Naive thymus-derived CD8-positive, alpha-beta T cell (primary cell): ENCODE measurements around the gene VPS29. TPM values are rescaled to one million over a fixed set of nuclear protein-coding genes. Genes with fewer than 3 reads are reported as not detected.
"Not testable (repeated sequence)": the region's sequence is repeated elsewhere in the genome, so short reads cannot be mapped to it uniquely, and the experiment has no call there.

ENCODE experiments used
- ATAC-seq, 2 donors: fragments of 150-1000 bp; cut with Tn5 transposase in 1 of 2; sonication (Bioruptor Pico), chemical (Tn5 transposase) in 1 of 2; 1 replicate in 1 of 2; 2 replicates in 1 of 2; pipeline ENCODE4 v1.10.0; 2021; ENCODE audit warnings: mild to moderate bottlenecking in 2 of 2, moderate library complexity in 2 of 2
- POLR2A ChIA-PET: fragments of 350-600 bp; sonication (Branson Sonifier 250); formaldehyde crosslinking; loops from one replicate; lab custom pipeline; 2021; ENCODE audit warnings: antibody characterized with exemption; lab: Charles Lee
- DNase-seq, 10 donors: peaks; one replicate each; pipeline versions ENCODE4 v3.0.0 to v3.0.0-alpha.2; 2020 to 2022
- H3K27ac Mint-ChIP-seq, 10 donors: one replicate each; pipeline ENCODE4 v1.8.0; 2020 to 2022; ENCODE audit warnings: mild to moderate bottlenecking in 10 of 10, mixed read lengths in 10 of 10, moderate library complexity in 4 of 10, inconsistent platforms in 1 of 10
- H3K27me3 Mint-ChIP-seq, 5 donors: one replicate each; pipeline ENCODE4 v1.8.0; 2021 to 2022; ENCODE audit warnings: mixed read lengths in 5 of 5
- H3K36me3 Mint-ChIP-seq, 3 donors: one replicate each; pipeline ENCODE4 v1.8.0; 2020 to 2022; ENCODE audit warnings: mixed read lengths in 3 of 3, mild to moderate bottlenecking in 2 of 3, inconsistent platforms in 1 of 3
- H3K4me1 Mint-ChIP-seq, 4 donors: one replicate each; pipeline ENCODE4 v1.8.0; 2021 to 2022; ENCODE audit warnings: mixed read lengths in 4 of 4
- H3K4me3 Mint-ChIP-seq, 10 donors: one replicate each; pipeline ENCODE4 v1.8.0; 2020 to 2022; ENCODE audit warnings: mild to moderate bottlenecking in 10 of 10, mixed read lengths in 10 of 10, moderate library complexity in 6 of 10, inconsistent platforms in 1 of 10
- H3K9me3 Mint-ChIP-seq, 9 donors: one replicate each; pipeline ENCODE4 v1.8.0; 2020 to 2022; ENCODE audit warnings: mixed read lengths in 9 of 9, mild to moderate bottlenecking in 3 of 9, inconsistent platforms in 1 of 9, moderate library complexity in 1 of 9
- polyA plus RNA-seq, 3 donors: library from polyadenylated mRNA; unstranded; fragments of 300-500 nt; fragmentation: Illumina TruSeq; gene quantifications; one replicate each; pipeline ENCODE4 v1.2.3, GENCODE V29; 2021
- total RNA-seq, 8 experiments: library from RNA in 2 of 8; stranded (reverse) in 2 of 8; gene quantifications; one replicate each; pipeline ENCODE4 v1.2.3 and lab custom pipeline; 2021 to 2026

VPS29 gene
- total and polyA plus RNA-seq, 5 experiments from 2014 or later = 126 to 167 (median 130) TPM

- H3K4me1 Mint-ChIP-seq, ATAC-seq, H3K27me3 Mint-ChIP-seq, POLR2A ChIA-PET, H3K27ac Mint-ChIP-seq, DNase-seq, H3K9me3 Mint-ChIP-seq, H3K4me3 Mint-ChIP-seq, H3K36me3 Mint-ChIP-seq: not testable (repeated sequence)
These were observed 16.1 kb upstream of the VPS29 start for GRCh38 chr12:110518014-110518413.

DNA sequence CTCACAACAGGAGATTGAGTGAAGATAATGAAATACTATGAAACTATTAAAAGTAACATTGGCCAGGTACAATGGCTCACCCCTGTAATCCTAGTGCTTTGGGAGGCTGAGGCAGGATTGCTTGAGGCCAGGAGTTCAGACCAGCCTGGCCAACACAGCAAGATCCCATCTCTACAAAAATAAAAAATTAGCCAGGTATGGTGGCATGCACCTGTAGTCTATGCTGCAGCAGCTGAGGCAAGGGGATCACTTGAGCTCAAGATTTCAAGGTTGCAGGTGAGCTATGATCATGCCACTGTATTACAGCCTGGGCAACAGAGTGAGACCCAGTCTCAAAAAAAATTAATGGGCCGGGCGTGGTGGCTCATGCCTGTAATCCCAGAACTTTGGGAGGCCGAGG, 15.1 kb upstream of the VPS29 start:
- Mint-ChIP-seq H3K27me3 (no peaks in the 10 kb centered on the region), H3K36me3 (no peaks in the 10 kb centered on the region), H3K4me1 (peaks cover 0 to 2% (median 0%) of the 10 kb centered on the region in 4 donors), H3K4me3 (no peak overlapping the region), H3K27ac (no peak overlapping the region), H3K9me3 (no peaks in the 10 kb centered on the region)
- ATAC-seq (no peak), DNase-seq (no peak)
- POLR2A ChIA-PET = no interaction called here

GRCh38 chr12:110514363-110514762, 12.5 kb upstream of the VPS29 start:
- Mint-ChIP-seq H3K36me3 (no peaks in the 10 kb centered on the region), H3K9me3 (no peaks in the 10 kb centered on the region), H3K4me3 (no peak overlapping the region), H3K27ac (peak overlapping the region in 1 of 10 donors; percentile 25), H3K27me3 (peaks cover 0 to 2% (median 0%) of the 10 kb centered on the region in 5 donors), H3K4me1 (peaks cover 0 to 2% (median 0%) of the 10 kb centered on the region in 4 donors)
- POLR2A ChIA-PET = no interaction called here
- DNase-seq = no peak
- no peak for ATAC-seq

- POLR2A ChIA-PET = interaction anchor here (0.7 kb wide), 1 partner anchor 86 kb away, joined by 3 read pairs; no protein-coding TSS in a partner anchor
- H3K36me3 Mint-ChIP-seq = no peaks in the 10 kb centered on the region
- DNase-seq (no peak), ATAC-seq (no peak)
- H3K27ac Mint-ChIP-seq = peak overlapping the region in 1 of 10 donors; percentile 25
- peaks cover 0 to 2% (median 0%) of the 10 kb centered on the region in 5 donors for H3K27me3 Mint-ChIP-seq
- no peaks in the 10 kb centered on the region for H3K9me3 Mint-ChIP-seq
- no peak overlapping the region for H3K4me3 Mint-ChIP-seq
- peaks cover 0 to 2% (median 0%) of the 10 kb centered on the region in 4 donors for H3K4me1 Mint-ChIP-seq
These were observed 11.9 kb upstream of the VPS29 start for GRCh38 chr12:110513842-110514241.

DNA sequence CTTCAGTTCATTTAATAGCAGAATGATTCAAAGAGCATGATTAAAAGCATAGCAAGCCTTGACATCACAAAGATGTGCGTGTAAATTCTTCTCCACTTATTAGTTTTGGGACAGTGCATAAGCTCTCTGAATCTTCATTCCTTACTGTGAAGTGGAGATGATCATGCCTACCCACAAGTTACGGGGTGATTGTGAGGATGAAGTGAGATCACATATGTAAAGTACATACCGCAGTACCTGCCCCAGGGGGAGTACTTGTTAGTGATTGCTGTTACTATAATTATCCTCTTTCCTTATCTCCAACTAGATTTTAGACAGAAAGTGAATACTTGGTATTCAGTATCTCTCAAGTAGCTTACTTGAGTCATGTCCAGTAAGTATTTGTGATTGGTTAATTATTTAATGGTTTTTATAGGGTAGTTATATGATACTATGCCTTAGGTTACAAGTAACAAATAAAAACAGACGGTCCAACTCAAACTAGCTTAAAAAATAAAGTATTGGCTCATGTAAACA, 6.2 kb upstream of the VPS29 start:
- peak overlapping the region in 1 of 10 donors; percentile 82 for H3K27ac Mint-ChIP-seq
- peaks cover 0 to 2% (median 0%) of the 10 kb centered on the region in 5 donors for H3K27me3 Mint-ChIP-seq
- H3K4me3 Mint-ChIP-seq = no peak overlapping the region
- no peak for ATAC-seq
- H3K4me1 Mint-ChIP-seq = peaks cover 0 to 2% (median 0%) of the 10 kb centered on the region in 4 donors
- POLR2A ChIA-PET = interaction anchor here (0.5 to 0.6 kb wide), 2 partner anchors 32 to 36 kb away, joined by 3 read pairs; no protein-coding TSS in a partner anchor
- no peaks in the 10 kb centered on the region for H3K36me3 Mint-ChIP-seq
- DNase-seq = no peak
- no peaks in the 10 kb centered on the region for H3K9me3 Mint-ChIP-seq

GRCh38 chr12:110505332-110505731, 3.4 kb upstream of the VPS29 start:
- H3K27me3 Mint-ChIP-seq = peaks cover 0 to 3% (median 0%) of the 10 kb centered on the region in 5 donors
- DNase-seq (no peak), ATAC-seq (no peak)
- H3K4me1 Mint-ChIP-seq = peaks cover 10 to 24% (median 22%) of the 10 kb centered on the region in 4 donors
- H3K27ac Mint-ChIP-seq = no peak overlapping the region
- peaks cover 0 to 4% (median 0%) of the 10 kb centered on the region in 3 donors for H3K36me3 Mint-ChIP-seq
- no peak overlapping the region for H3K4me3 Mint-ChIP-seq
- H3K9me3 Mint-ChIP-seq = peaks cover 0 to 2% (median 0%) of the 10 kb centered on the region in 9 donors
- POLR2A ChIA-PET = no interaction called here

DNA sequence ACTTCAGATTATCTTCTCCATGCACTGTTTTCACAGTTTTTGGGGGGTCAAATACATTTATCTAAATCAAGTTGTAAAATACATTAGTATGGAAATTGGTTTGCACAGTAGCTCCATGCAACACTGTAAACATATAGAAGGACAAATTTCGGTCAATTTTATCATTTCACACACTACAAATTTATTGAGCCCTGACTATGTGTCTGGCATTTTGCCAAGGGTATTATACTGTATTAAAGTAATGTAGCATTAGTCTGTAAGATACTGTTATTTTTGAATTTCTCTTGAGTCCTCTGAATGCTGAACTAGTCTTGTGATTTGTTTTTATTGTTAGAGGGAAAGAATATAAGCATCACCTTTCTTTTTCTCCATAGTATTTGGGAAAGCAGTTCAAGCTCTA, 1.5 kb upstream of the VPS29 start:
- ATAC-seq = no peak
- peaks cover 0 to 8% (median 4%) of the 10 kb centered on the region in 3 donors for H3K36me3 Mint-ChIP-seq

GRCh38 chr12:110501399-110501751, 536 bp downstream of the VPS29 start:
- Mint-ChIP-seq H3K27me3 (peaks cover 0 to 3% (median 0%) of the 10 kb centered on the region in 5 donors), H3K27ac (peak overlapping the region; percentile 92 to 99 (median 97)), H3K4me1 (peaks cover 16 to 47% (median 40%) of the 10 kb centered on the region in 4 donors), H3K4me3 (peak overlapping the region; percentile 94 to 99 (median 96)), H3K36me3 (peaks cover 0 to 18% (median 4%) of the 10 kb centered on the region in 3 donors), H3K9me3 (peaks cover 0 to 2% (median 0%) of the 10 kb centered on the region in 9 donors)
- POLR2A ChIA-PET = interaction anchor here (0.7 to 4.8 kb wide), 9 partner anchors 26 to 507 kb away, joined by 3 to 48 read pairs (median 4); partner anchors contain the start of genes ARPC3, FAM216A and GPN3
- DNase-seq (peak in 3 of 10 donors; percentile 6 to 18 (median 11)), ATAC-seq (peak; percentile 1 to 3)

More for the DNA sequence above, 1.5 kb upstream of the VPS29 start:
- Mint-ChIP-seq H3K27me3 (peaks cover 0 to 3% (median 0%) of the 10 kb centered on the region in 5 donors), H3K4me1 (peaks cover 16 to 41% (median 36%) of the 10 kb centered on the region in 4 donors), H3K4me3 (peak overlapping the region in 3 of 10 donors; percentile 13 to 62 (median 45)), H3K27ac (peak overlapping the region in 5 of 10 donors; percentile 34 to 97 (median 96)), H3K9me3 (peaks cover 0 to 2% (median 0%) of the 10 kb centered on the region in 9 donors)
- DNase-seq = no peak
- POLR2A ChIA-PET = interaction anchor here (1.0 to 4.8 kb wide), 4 partner anchors 10 to 99 kb away, joined by 3 to 48 read pairs (median 4); partner anchors contain the start of genes ARPC3, FAM216A and GPN3

- H3K9me3 Mint-ChIP-seq = peaks cover 0 to 2% (median 0%) of the 10 kb centered on the region in 9 donors
- peaks cover 0 to 3% (median 0%) of the 10 kb centered on the region in 5 donors for H3K27me3 Mint-ChIP-seq
- peaks cover 16 to 51% (median 40%) of the 10 kb centered on the region in 4 donors for H3K4me1 Mint-ChIP-seq
- H3K4me3 Mint-ChIP-seq = peak overlapping the region in 8 of 10 donors; percentile 15 to 70 (median 50)
- POLR2A ChIA-PET = interaction anchor here (0.5 to 4.8 kb wide), 3 partner anchors 30 to 292 kb away, joined by 4 to 48 read pairs (median 4); partner anchors contain the start of genes FAM216A and GPN3
- ATAC-seq (no peak), DNase-seq (no peak)
- H3K36me3 Mint-ChIP-seq = peaks cover 3 to 41% (median 8%) of the 10 kb centered on the region in 3 donors
- H3K27ac Mint-ChIP-seq = peak overlapping the region in 6 of 10 donors; percentile 31 to 92 (median 54)
These were observed 2.8 kb downstream of the VPS29 start for GRCh38 chr12:110498984-110499706.

- no peak for ATAC-seq
- H3K9me3 Mint-ChIP-seq = no peaks in the 10 kb centered on the region
- H3K27me3 Mint-ChIP-seq = no peaks in the 10 kb centered on the region
- POLR2A ChIA-PET = interaction anchor here (0.7 to 1.1 kb wide), 2 partner anchors 102 to 117 kb away, joined by 3 to 4 read pairs; no protein-coding TSS in a partner anchor
- H3K4me1 Mint-ChIP-seq = peaks cover 0 to 5% (median 3%) of the 10 kb centered on the region in 4 donors
- no peak for DNase-seq
- H3K36me3 Mint-ChIP-seq = peaks cover 0 to 23% (median 0%) of the 10 kb centered on the region in 3 donors
- no peak overlapping the region for H3K4me3 Mint-ChIP-seq
- no peak overlapping the region for H3K27ac Mint-ChIP-seq
These were observed 26.5 kb downstream of the VPS29 start for GRCh38 chr12:110475426-110475825.

GRCh38 chr12:110468214-110469048, 33.5 kb downstream of the VPS29 start, which contains the start of the genes FAM216A and GPN3:
Gene FAM216A (plus strand): TSS chr12:110468845. CDS start chr12:110468876, 31 bp downstream.
Gene GPN3 (minus strand): TSS chr12:110468257. CDS start chr12:110468203, 54 bp downstream.
- no peaks in the 10 kb centered on the region for H3K27me3 Mint-ChIP-seq
- H3K27ac Mint-ChIP-seq = peak within 1 kb of the TSS; percentile 94 to 99 (median 96)
- H3K9me3 Mint-ChIP-seq = no peaks in the 10 kb centered on the region
- peak within 1 kb of the TSS; percentile 87 to 100 (median 99) for H3K4me3 Mint-ChIP-seq
- peak; percentile 85 to 86 for ATAC-seq
- DNase-seq = peak; percentile 85 to 99 (median 95)
- H3K36me3 Mint-ChIP-seq = peaks cover 0 to 14% (median 0%) of the 10 kb centered on the region in 3 donors
- POLR2A ChIA-PET = interaction anchor here (0.5 to 4.2 kb wide), 28 partner anchors 9 to 1218 kb away, joined by 3 to 55 read pairs (median 4); partner anchors contain the start of genes ACAD10, ARPC3, ATP2A2 and BRAP
- peaks cover 14 to 45% (median 43%) of the 10 kb centered on the region in 4 donors for H3K4me1 Mint-ChIP-seq
